PC-3 (cell line): ENCODE measurements around the gene TSFM. TPM values are rescaled to one million over a fixed set of nuclear protein-coding genes. Genes with fewer than 3 reads are reported as not detected.

Experiments
- ATAC-seq: fragments of 200-7000 bp; cut with Tn5 transposase; 2 replicates; pipeline ENCODE4 v1.9.1; 2020; ENCODE audit warnings: mild to moderate bottlenecking, moderate library complexity
- BruUV-seq: library from RNA; stranded (reverse); fragments of 400-500 nt; replicated peaks from 2 replicates; lab custom pipeline; 2021; lab: Mats Ljungman, UMichigan
- CTCF ChIA-PET: fragments of 300-600 bp; sonication (Branson Sonifier 250); formaldehyde crosslinking; loops from one replicate; lab custom pipeline; 2022; ENCODE audit warnings: antibody characterized with exemption; lab: Charles Lee
- POLR2A ChIA-PET: fragments of 300-600 bp; sonication (Branson Sonifier 250); formaldehyde crosslinking; loops from one replicate; lab custom pipeline; 2022; ENCODE audit warnings: antibody characterized with exemption; ENCODE audit not compliant: unreplicated experiment; lab: Charles Lee
- DNase-seq: peaks from one replicate; pipeline ENCODE4 v3.0.0-alpha.2; 2015
- H2AFZ ChIP-seq: fragments of 300-600 bp; sonication (generic); 2 replicates; pipeline ENCODE4 v1.6.0; 2016; ENCODE audit warnings: antibody characterized with exemption, low read length
- H3F3A ChIP-seq: fragments of 300-600 bp; sonication (generic); one replicate; pipeline ENCODE4 v1.6.0; 2017; ENCODE audit warnings: antibody characterized with exemption, low read length, control low read depth, mild to moderate bottlenecking; ENCODE audit not compliant: unreplicated experiment
- H3K27ac ChIP-seq: fragments of 300-600 bp; sonication (generic); 2 replicates; pipeline ENCODE4 v1.5.1; 2016; ENCODE audit warnings: mild to moderate bottlenecking, low read length
- H3K27me3 ChIP-seq: fragments of 300-600 bp; sonication (generic); 2 replicates; pipeline ENCODE4 v1.6.1; 2016; ENCODE audit warnings: low read length, mixed read lengths
- H3K36me3 ChIP-seq: fragments of 300-600 bp; sonication (generic); 2 replicates; pipeline ENCODE4 v1.6.1; 2016; ENCODE audit warnings: low read depth, mixed run types, low read length, mixed read lengths
- H3K4me1 ChIP-seq: fragments of 300-600 bp; sonication (generic); 2 replicates; pipeline ENCODE4 v1.5.1; 2016; ENCODE audit warnings: low read length; ENCODE audit not compliant: insufficient read depth
- H3K4me2 ChIP-seq: fragments of 300-600 bp; sonication (generic); 2 replicates; pipeline ENCODE4 v1.6.0; 2016; ENCODE audit warnings: low read length
- H3K4me3 ChIP-seq: fragments of 300-600 bp; sonication (generic); 2 replicates; pipeline ENCODE4 v1.5.1; 2016; ENCODE audit warnings: mild to moderate bottlenecking, low read length, mixed read lengths
- H3K79me2 ChIP-seq: fragments of 300-600 bp; sonication (generic); 2 replicates; pipeline ENCODE4 v1.6.1; 2017; ENCODE audit warnings: low read length, mixed read lengths
- H3K9ac ChIP-seq: fragments of 300-600 bp; sonication (generic); 2 replicates; pipeline ENCODE4 v1.6.0; 2016; ENCODE audit warnings: mild to moderate bottlenecking, low read length
- H3K9me2 ChIP-seq: fragments of 300-600 bp; sonication (generic); replicated peaks from 2 replicates; pipeline ENCODE4 v1.6.1; 2016; ENCODE audit warnings: mixed run types, low read length, mixed read lengths
- H3K9me3 ChIP-seq: fragments of 300-600 bp; sonication (generic); 2 replicates; pipeline ENCODE4 v1.6.1; 2016; ENCODE audit warnings: low read length, mixed read lengths
- H4K20me1 ChIP-seq: fragments of 300-600 bp; sonication (generic); 2 replicates; pipeline ENCODE4 v1.6.1; 2016; ENCODE audit warnings: low read length, mixed read lengths
- CTCF ChIP-seq: fragments of 300-600 bp; sonication (generic); conservative IDR thresholded peaks from 2 replicates; pipeline ENCODE4 v1.5.1; 2017; ENCODE audit warnings: antibody characterized with exemption, low read depth, mild to moderate bottlenecking, low read length
- EZH2 ChIP-seq: fragments of 300-600 bp; sonication (generic); IDR thresholded peaks from one replicate; pipeline ENCODE4 v1.6.1; 2017; ENCODE audit warnings: antibody characterized with exemption, mild to moderate bottlenecking, low read length; ENCODE audit not compliant: unreplicated experiment
- EZH2phosphoT487 ChIP-seq: fragments of 300-600 bp; sonication (generic); IDR thresholded peaks from 2 replicates; pipeline ENCODE4 v1.6.1; 2018; ENCODE audit warnings: mild to moderate bottlenecking, antibody characterized with exemption, low read length, borderline replicate concordance
- intact Hi-C: fragments of 100-400 bp; cut with micrococcal nuclease; formaldehyde crosslinking; loops from 2 replicates; pipeline ENCODE4 v1.9.0; 2023
- total RNA-seq: library from RNA; depleted of rRNA; stranded (reverse); fragments of >200 nt; gene quantifications from 2 replicates; pipeline ENCODE4 v1.2.3, GENCODE V29; 2014

Gene TSFM
- total RNA-seq, 1 experiment from 2014 or later: 63.0 TPM

GRCh38 chr12:57766464-57767304 lies 15.9 kb upstream of the TSFM start, which contains the start of gene CYP27B1:
Gene CYP27B1, minus strand, starts transcription at chr12:57767078. Its CDS starts 37 bp downstream, at chr12:57767041.
- peak; percentile 63 for DNase-seq
- ChIA-PET POLR2A (interaction anchor here (0.6 kb wide), 1 partner anchor 608 kb away, joined by 3 read pairs; no protein-coding TSS in a partner anchor), CTCF (no interaction called here)
- intact Hi-C loops: no loop called here
- no peaks in the 10 kb centered on the region for H3F3A ChIP-seq
- no peaks in the 10 kb centered on the region for H3K27me3 ChIP-seq
- H3K9me2 ChIP-seq: no peaks in the 10 kb centered on the region
- peak; percentile 46 for ATAC-seq
- peaks cover 14% of the 10 kb centered on the region for H3K79me2 ChIP-seq
- H3K9ac ChIP-seq: 0 out of 2 replicates have a peak within 1 kb of the TSS, but pooled peaks have one; percentile 53
- H3K9me3 ChIP-seq: no peaks in the 10 kb centered on the region
- BruUV-seq: no TSS peak
- no peak within 1 kb of the TSS for H3K27ac ChIP-seq
- peak within 1 kb of the TSS; percentile 96 for H3K4me2 ChIP-seq
- peak within 1 kb of the TSS; percentile 95 for H2AFZ ChIP-seq
- no peaks in the 10 kb centered on the region for H4K20me1 ChIP-seq
- H3K36me3 ChIP-seq: peaks cover 18% of the 10 kb centered on the region
- TF ChIP-seq CTCF (peak; percentile 27; the same call in 1 of the 2 replicates), EZH2phosphoT487 (no peak), EZH2 (no peak)
- peaks cover 42% of the 10 kb centered on the region for H3K4me1 ChIP-seq
- peak within 1 kb of the TSS; percentile 79 for H3K4me3 ChIP-seq

- H2AFZ ChIP-seq: no peak overlapping the region
- no peaks in the 10 kb centered on the region for H3K27me3 ChIP-seq
- ATAC-seq (no peak), DNase-seq (no peak)
- peak overlapping the region; percentile 79; the same call in 1 of the 2 replicates for H3K4me3 ChIP-seq
- no peak overlapping the region for H3K27ac ChIP-seq
- ChIA-PET CTCF (no interaction called here), POLR2A (interaction anchor here (0.6 kb wide), 1 partner anchor 40 kb away, joined by 5 read pairs; no protein-coding TSS in a partner anchor)
- H3K9ac ChIP-seq: no peak overlapping the region
- H3K9me3 ChIP-seq: no peaks in the 10 kb centered on the region
- intact Hi-C loops: no loop called here
- H3K4me1 ChIP-seq: peaks cover 42% of the 10 kb centered on the region
- peaks cover 14% of the 10 kb centered on the region for H3K79me2 ChIP-seq
- no TSS peak for BruUV-seq
- peak overlapping the region; percentile 96 for H3K4me2 ChIP-seq
- TF ChIP-seq EZH2 (no peak), EZH2phosphoT487 (no peak), CTCF (no peak)
- peaks cover 18% of the 10 kb centered on the region for H3K36me3 ChIP-seq
- H4K20me1 ChIP-seq: no peaks in the 10 kb centered on the region
- no peaks in the 10 kb centered on the region for H3K9me2 ChIP-seq
- no peaks in the 10 kb centered on the region for H3F3A ChIP-seq
These were observed 15.3 kb upstream of the TSFM start for GRCh38 chr12:57767305-57767698.
